Glutamatergic neuron (in vitro differentiated cells): ENCODE data around the gene APOB. TPM values are rescaled to one million over a fixed set of nuclear protein-coding genes. Genes with fewer than 3 reads are reported as not detected.

Source experiments
- DNase-seq: peaks from one replicate; pipeline ENCODE4 v3.0.0; 2022
- H3K27ac Mint-ChIP-seq: one replicate; pipeline ENCODE4 v1.8.0; 2020; ENCODE audit warnings: mild to moderate bottlenecking, mixed read lengths, inconsistent platforms; ENCODE audit not compliant: unreplicated experiment
- H3K27me3 Mint-ChIP-seq: one replicate; pipeline ENCODE4 v1.8.0; 2020; ENCODE audit warnings: mild to moderate bottlenecking, moderate library complexity, mixed read lengths, inconsistent platforms; ENCODE audit not compliant: unreplicated experiment
- H3K36me3 Mint-ChIP-seq: one replicate; pipeline ENCODE4 v1.8.0; 2020; ENCODE audit warnings: mild to moderate bottlenecking, mixed read lengths, inconsistent platforms; ENCODE audit not compliant: unreplicated experiment
- H3K4me1 Mint-ChIP-seq: one replicate; pipeline ENCODE4 v1.8.0; 2020; ENCODE audit warnings: mild to moderate bottlenecking, low read depth, mixed read lengths, inconsistent platforms; ENCODE audit not compliant: unreplicated experiment
- H3K4me3 Mint-ChIP-seq: one replicate; pipeline ENCODE4 v1.8.0; 2020; ENCODE audit warnings: mild to moderate bottlenecking, mixed read lengths, inconsistent platforms; ENCODE audit not compliant: unreplicated experiment
- H3K9me3 Mint-ChIP-seq: one replicate; pipeline ENCODE4 v1.8.0; 2020; ENCODE audit warnings: mild to moderate bottlenecking, moderate library complexity, mixed read lengths, inconsistent platforms; ENCODE audit not compliant: unreplicated experiment
- CTCF ChIP-seq: fragments of 200-600 bp; sonication (generic); IDR thresholded peaks from one replicate; pipeline ENCODE4 v1.5.0; 2021; ENCODE audit not compliant: partially characterized antibody, unreplicated experiment
- total RNA-seq: library from RNA; stranded (reverse); fragmentation: NEBNext Ultra II Directional; extraction: Animal tissue kit (Norgen Biotek cat#: 25700); gene quantifications from one replicate; pipeline ENCODE4 v1.2.1, GENCODE V29; 2021; ENCODE audit not compliant: unreplicated experiment

Gene APOB
- total RNA-seq, 1 donor from 2014 or later: not detected

- Mint-ChIP-seq H3K9me3 (peaks cover 1% of the 10 kb centered on the region), H3K4me3 (no peak overlapping the region), H3K4me1 (no peaks in the 10 kb centered on the region), H3K27me3 (peaks cover 1% of the 10 kb centered on the region), H3K36me3 (no peaks in the 10 kb centered on the region), H3K27ac (no peak overlapping the region)
- no peak for TF ChIP-seq CTCF
- no peak for DNase-seq
These were observed 23.1 kb downstream of the APOB start for GRCh38 chr2:21020668-21021288.

GRCh38 chr2:21020031-21020667 lies 23.7 kb downstream of the APOB start:
- no peaks in the 10 kb centered on the region for H3K4me1 Mint-ChIP-seq
- peaks cover 1% of the 10 kb centered on the region for H3K27me3 Mint-ChIP-seq
- DNase-seq: no peak
- no peak overlapping the region for H3K4me3 Mint-ChIP-seq
- no peak overlapping the region for H3K27ac Mint-ChIP-seq
- TF ChIP-seq CTCF: no peak
- H3K36me3 Mint-ChIP-seq: no peaks in the 10 kb centered on the region
- H3K9me3 Mint-ChIP-seq: peaks cover 1% of the 10 kb centered on the region

- TF ChIP-seq CTCF: no peak
- Mint-ChIP-seq H3K36me3 (no peaks in the 10 kb centered on the region), H3K4me1 (no peaks in the 10 kb centered on the region), H3K27me3 (peaks cover 1% of the 10 kb centered on the region), H3K4me3 (no peak overlapping the region), H3K27ac (no peak overlapping the region), H3K9me3 (peaks cover 1% of the 10 kb centered on the region)
- DNase-seq: no peak
These were observed 24.2 kb downstream of the APOB start for GRCh38 chr2:21019678-21020021.

GRCh38 chr2:21019000-21019677 lies 24.7 kb downstream of the APOB start:
- Mint-ChIP-seq H3K36me3 (no peaks in the 10 kb centered on the region), H3K4me3 (no peak overlapping the region), H3K9me3 (peaks cover 1% of the 10 kb centered on the region), H3K27ac (no peak overlapping the region), H3K4me1 (no peaks in the 10 kb centered on the region), H3K27me3 (peaks cover 1% of the 10 kb centered on the region)
- DNase-seq: no peak
- TF ChIP-seq CTCF: no peak

GRCh38 chr2:21018290-21018689 lies 25.6 kb downstream of the APOB start:
- DNase-seq: no peak
- Mint-ChIP-seq H3K4me3 (no peak overlapping the region), H3K36me3 (no peaks in the 10 kb centered on the region), H3K27me3 (peaks cover 1% of the 10 kb centered on the region), H3K4me1 (no peaks in the 10 kb centered on the region), H3K27ac (no peak overlapping the region), H3K9me3 (peaks cover 1% of the 10 kb centered on the region)
- no peak for TF ChIP-seq CTCF
